GM18868 (cell line): ENCODE measurements around the gene HSPA12A.
"Not testable (repeated sequence)": the region's sequence is repeated elsewhere in the genome, so short reads cannot be mapped to it uniquely, and the experiment has no call there.

Experiments
- ATAC-seq: cut with Tn5 transposase; IDR thresholded peaks from one replicate; pipeline ENCODE4 v1.9.1; 2021; ENCODE audit warnings: mild to moderate bottlenecking, moderate library complexity; ENCODE audit not compliant: unreplicated experiment

The HSPA12A gene

DNA sequence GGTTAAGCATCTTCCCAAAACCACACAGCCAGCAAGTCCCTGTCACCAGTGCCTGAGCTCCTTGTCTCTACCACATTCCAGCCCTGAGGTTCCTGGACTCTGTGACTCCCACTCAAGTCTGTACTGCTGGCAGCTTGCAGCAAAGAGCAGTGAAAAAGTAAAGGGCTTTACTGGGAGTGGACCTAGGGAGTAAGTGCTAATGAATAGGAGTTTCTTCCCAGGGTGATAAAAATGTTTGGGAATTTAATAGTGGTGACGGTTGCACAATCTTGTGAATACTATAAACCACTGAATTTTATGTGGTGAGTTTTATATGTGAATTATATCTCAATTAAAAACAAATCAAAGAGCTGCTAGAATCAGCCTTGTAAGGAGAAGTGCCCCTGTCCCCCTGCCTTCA, 22.6 kb downstream of the HSPA12A start:
- no peak for ATAC-seq

DNA sequence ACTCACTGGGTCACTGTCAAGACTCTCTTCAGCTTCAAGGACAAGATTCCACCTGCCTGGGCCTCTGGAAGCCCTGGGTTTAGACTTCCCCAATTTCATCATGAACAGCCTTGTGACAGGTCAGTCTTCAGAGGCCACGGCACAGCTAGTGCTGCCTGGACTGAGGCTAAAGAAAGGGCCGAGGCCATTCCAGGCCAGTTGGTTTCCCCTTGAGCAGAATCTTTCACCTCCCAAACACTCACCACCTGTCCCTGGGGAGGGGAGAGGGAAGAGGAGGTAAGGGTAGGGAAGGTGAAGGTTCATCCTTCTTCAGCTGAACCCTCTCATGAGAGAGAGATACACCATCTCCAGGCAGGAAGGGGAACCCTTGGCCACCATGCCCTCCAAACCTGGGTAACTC, 24.3 kb downstream of the HSPA12A start:
- ATAC-seq, result no peak

DNA sequence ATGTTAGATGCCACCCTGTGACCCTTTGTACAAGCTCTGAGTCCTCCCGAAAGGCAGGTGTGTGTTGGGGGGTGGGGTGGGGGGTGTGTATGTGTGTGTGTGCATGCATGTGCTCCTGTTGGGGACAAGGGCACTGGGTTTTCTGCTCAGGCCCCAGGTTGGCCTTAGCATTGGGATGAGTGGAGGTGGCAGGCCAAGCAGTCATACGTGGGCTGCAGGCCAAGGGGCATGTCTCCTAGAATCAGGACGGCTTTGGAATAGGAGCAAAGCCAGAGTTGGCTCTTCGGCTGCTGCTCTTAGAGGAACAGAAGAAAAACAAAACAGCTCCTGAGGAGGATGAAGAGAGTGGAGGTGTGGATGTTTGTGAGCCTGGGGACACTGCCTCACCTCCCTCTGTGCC, 26.0 kb downstream of the HSPA12A start:
- no peak for ATAC-seq

DNA sequence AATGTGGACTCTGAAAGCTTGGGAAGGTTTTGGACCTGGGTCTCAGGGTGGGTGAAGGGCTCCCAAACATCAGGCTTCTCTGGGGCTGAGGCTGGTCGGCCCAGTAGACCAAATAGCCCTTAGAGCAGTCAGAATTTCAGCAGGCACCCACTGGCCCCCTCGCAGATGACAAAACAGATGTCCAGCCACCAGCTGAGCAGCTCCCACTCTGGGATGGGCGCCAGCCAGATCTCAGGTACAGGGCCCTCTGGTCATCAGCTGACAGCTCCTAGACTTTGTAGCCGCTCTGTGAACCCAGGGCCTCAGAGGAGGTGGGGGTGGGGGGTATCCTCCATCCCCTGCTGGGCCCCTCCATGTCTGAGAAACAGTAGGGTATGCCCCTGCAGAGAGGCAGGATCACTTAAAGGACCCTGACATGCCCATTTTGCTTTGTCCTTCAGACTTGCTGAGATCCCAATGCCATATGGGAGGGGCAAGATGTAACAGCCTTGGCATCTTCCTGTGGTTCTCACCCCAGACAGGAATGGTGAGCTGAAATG, 26.5 kb downstream of the HSPA12A start:
- no peak for ATAC-seq

DNA sequence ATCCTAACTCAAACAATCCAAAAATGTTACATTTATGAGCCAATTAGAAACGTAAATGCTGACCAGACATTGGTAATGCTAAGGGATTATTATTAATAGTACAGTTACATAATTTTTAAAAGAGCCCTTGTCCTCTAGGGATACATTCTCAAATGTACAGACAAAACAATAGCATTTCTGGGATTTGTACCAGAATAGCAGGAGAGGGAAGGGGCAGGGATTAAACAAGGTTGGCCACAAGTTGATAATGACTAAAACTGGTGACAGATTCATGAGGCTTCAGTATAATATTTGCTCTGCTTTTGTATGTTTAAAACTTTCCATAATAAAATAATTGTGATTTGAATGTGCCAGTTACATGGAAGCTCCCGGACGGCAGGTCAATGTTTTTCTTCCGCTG, 27.0 kb downstream of the HSPA12A start:
- ATAC-seq, result no peak

DNA sequence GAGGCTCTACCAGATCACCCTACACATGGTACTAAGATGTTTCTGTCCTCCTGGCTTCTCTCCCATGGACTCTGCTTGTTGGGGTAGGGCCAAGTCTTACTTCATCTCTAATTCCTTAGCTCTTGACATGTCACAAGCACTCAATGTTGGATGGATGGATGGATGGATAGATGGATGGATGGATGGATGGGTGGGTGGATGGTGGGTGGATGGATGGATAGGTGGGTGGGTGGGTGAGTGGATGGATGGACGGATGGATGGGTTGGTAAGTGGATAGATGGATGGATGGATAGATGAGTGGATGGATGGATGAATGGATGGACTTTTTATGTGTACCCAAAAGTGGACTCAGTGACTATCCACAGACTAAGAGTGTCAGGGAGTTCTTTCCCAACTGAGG, 28.5 kb downstream of the HSPA12A start:
- no peak for ATAC-seq

DNA sequence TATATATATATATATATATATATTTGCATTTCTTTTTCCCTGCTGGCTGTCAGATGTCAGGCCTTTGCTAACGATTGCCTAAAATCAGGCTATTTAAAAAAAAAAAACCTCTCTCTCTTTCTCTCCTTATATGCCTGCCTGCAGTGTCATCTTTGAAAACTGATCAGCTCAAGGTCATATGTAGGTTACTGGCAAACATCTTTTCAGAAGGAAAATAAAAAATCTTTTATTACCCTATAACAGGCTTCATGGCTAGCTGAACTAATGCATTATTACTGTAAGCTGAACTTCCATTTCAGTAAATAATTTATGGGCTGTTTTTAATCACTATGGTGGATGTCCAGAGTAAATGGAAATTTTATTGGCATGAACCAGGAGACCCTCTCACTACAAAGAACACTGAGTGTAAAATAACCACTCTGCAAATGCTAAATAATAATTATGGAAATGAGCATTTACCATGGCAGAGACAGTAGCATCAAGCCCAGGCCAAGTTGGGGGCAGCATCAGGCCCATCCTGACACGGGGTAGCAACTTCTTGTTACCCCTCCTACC, 29.3 kb downstream of the HSPA12A start:
- no peak for ATAC-seq

DNA sequence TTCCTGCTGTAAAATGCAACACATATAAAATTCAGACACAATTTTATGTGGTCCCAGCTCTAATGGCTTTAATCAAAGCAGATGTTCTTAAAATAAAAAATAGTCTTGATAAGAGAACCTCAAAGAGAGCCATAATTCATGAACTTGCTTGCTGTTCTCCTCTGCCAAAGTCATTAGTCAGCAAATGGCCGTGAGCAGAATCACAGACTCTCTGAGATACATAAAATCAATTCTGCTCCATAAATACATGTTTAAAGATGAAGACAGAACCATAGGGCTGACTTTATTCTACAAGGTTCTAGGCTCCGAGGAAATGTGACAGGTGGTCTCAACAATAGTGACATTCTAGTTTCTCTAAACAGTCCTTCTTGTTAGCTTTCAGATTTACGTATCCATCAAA, 29.8 kb downstream of the HSPA12A start:
- no peak for ATAC-seq

DNA sequence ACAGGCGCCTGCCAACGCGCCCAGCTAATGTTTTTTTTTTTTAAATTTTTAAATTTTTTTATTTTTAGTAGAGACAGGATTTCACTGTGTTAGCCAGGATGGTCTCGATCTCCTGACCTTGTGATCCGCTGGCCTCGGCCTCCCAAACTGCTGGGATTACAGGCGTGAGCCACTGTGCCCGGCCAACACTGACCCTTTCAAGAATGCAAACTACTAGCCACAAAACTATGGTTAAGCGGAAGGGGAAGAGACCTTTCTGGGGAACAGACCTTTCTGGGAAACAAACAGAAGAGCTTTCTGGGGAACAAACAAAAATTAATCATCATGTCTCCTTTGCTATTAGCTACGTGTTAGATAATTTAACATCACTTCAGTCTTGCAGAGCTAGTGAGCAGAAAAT, 30.6 kb downstream of the HSPA12A start:
- ATAC-seq, result not testable (repeated sequence)

DNA sequence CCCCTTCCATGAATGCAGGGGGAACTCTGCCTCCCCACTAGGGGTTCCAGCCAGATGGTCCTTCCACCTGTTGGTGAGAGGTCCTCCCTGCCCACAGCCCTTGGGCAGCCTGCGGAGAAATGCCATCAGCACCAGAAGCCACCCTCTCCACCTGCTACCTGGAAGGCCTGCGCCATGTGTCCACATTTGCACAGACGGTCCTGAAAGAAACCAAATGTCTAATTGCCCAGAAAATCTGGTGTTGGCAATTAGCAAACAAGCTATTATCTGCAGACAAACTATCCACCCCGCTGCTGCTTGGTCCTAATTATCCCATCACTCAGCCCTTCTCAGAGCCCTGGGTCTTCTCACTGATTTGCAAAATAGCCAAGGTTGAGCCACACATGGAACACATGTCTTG, 32.3 kb downstream of the HSPA12A start:
- no peak for ATAC-seq

DNA sequence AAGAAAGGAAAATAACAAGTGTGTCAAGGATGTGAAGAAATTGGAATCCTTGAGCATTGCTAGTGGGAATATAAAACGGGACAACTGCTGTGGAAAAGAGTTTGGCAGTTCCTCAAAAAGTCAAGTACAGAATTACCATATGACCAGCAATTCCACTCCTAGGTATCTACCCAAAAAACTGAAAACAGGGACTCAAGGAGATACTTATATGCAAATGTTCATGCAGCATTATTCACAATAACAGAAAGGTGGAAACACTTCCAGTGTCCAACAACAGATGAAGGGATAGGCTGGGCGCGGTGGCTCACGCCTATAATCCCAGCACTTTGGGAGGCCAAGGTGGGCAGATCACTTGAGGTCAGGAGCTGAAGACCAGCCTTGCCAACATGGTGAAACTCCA, 33.5 kb downstream of the HSPA12A start:
- ATAC-seq, result no peak

DNA sequence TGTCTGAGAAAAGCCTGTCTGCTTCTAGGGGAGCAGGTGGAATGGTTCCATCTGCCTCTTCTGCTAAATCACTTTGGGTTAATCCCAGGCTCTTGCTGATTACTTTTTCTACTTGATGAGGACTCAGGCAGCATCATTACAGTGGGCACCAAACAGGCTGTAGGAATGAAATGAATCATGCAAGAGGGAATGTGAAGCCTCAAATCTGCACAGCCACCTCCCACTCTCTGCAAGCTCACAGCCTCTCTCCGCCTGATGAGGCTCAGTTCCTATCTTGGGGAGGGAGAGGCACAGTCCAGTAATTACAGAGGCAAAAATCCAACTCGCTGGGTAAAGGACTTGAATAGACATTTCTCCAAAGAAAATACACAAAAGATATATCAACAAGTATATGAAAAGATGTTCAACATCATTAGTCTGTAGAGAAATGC, 34.0 kb downstream of the HSPA12A start:
- no peak for ATAC-seq

DNA sequence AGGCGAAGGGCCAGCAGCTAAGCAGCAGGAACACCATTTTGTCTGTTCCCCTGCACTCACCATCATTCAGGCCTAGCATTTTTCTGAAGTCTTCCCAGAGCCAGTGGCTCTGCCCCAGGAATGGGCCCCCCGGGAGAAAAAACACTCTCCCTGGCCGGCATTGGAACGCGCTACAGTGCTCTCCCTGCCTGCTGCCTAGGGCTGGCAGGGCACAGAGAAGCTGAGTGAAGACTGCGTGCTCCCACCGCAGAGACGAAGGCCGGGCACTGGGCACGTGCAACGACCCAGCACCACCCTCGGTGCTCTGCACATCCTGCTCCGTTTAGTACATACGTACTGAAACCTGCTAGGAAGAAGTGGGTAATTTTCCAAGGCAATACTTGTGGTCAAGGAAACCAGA, 34.4 kb downstream of the HSPA12A start:
- ATAC-seq, result no peak

DNA sequence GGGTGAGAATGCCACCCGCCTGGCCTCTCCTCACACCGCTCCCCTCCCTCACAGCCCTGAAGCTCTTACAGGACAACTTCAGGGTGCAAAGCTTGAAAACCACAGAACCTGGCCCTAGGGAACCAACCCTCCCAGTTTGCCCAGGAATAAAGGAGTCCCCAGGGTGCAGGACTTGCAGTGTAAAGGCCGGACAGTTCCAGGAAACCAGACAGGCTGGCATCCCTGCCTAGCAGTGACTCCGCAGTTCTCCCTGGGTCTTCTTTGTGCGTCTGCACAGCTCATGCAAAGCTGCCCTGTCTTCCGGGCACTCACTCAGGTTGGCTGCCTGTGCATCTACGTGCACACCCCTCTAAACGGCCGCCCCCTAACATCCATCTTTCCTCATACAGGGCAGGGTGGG, 36.1 kb downstream of the HSPA12A start:
- ATAC-seq, result no peak

DNA sequence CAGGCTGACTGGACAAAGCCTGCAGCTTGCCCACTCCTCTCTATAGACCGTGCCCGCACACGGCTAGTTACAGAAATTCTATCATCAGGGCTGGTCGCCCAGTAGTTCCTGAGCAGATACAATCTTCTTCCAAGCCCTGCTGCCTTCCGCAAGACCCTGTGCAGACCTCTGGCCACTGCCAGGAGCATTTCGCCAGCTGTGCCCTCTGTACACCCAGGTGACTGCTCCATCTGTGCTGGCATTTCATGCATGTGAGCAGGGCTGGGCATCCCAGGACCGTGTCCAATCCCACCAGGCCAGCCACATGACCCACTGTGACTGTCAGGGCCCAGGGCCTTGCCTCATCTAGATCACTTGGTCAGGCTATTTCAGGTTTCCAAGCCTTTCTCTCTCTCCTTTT, 36.9 kb downstream of the HSPA12A start:
- ATAC-seq, result no peak

DNA sequence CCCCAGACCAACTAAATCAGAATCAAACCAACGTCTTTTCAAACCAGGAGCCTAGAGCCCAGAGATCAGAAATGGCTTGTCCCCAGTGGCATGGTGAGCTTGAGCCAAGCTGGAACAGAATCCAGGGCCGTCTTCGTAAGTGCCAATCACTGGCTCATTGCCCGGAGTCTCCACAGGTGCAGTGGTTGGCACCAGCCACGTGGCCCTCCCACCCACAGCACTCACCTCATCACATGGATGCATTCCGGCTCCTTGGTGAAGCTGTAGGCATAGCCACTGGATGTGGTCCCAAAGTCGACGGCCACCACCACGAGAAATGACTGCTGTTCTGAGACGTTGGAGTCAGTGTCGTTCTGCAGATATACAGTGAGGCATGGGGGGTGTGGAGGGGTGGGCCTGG, 37.4 kb downstream of the HSPA12A start:
- no peak for ATAC-seq

DNA sequence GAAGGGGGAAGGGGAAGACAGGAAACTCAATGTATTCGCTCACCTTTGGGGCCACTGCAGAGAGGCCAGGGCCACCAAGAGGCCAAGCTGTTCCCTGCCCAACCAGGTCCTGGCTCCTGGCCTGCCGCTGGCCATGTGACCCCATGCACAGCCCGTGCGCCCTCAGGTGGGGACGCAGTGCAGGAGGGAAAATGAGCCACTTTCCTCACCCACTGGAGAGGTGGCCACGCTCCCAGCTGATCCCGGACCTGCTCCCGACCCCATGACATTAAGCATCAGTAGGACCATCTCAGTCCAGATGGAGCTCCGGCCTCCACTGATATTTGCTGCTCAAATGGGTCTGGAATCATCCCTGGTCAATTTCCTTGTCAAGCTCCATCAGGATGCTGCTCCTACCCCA, 40.2 kb downstream of the HSPA12A start:
- no peak for ATAC-seq

DNA sequence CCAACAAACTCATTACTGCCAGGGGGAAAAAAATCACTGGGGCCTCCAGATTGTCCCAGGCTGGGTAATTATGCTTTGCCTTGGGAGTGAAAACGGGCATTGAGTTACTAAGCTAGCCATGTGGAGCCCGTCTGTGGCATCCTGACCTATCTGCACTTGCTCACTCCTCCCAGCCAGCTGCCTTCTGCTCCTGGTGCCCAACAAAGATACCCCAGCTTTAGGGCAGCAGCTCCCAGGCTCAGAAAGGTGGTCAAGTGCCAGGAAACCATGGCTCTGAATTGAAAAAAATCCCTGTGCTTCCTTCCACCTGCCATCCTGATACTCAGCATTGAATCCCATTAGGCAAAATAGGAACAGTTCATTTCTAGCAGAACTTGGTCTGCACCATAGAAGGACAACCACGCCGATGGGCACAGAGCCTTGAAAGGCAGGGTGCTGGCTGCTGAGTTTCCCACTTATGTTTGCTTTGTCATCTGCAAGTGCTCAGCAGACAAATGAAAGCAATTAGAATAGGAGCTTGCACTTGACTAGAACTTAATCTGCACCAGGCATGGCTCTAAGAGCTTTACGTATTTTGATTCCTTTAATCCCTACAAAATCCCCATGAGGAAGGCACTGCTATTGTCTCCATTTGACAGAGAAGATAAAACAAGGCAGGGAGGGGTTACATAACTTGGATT, 42.8 kb downstream of the HSPA12A start:
- ATAC-seq, result no peak

DNA sequence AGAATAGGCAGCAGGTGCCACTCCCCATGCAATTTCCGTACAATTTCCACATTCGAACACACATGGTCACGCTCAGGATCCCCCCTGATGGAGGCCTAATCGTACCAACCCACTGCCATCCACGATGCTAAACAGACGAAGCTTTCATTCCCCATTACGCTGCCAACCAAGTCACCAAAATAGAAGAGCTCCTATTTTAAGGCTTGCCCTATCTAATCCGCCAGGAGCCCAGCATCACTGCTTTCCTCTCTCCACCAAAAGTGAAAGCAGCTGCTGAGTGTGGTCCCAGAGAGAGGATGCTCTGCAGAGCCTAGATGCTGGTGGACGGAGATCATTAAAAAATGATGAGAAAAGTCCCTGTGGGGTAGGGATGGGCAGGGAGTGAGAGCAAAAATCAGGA, 43.3 kb downstream of the HSPA12A start:
- no peak for ATAC-seq

DNA sequence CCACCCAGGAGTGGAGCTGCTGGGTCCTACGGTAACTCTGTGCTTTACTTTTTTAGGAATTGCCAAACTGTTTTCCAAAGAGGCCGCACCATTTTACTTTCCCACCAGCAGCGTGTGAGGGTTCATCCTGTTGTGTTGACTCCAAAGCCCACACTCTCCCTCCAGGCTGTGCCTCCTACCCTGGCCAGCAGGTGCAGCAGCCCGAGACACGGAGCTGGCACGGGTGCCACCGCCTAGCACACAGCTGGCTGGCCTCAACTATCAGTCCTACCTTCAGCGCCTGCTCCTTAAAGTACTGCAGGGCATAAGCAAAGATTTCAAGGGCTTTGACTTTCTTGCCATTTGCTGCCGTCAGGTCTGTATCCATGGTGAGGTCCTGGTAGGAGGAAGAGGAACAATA, 44.0 kb downstream of the HSPA12A start:
- ATAC-seq, result no peak

DNA sequence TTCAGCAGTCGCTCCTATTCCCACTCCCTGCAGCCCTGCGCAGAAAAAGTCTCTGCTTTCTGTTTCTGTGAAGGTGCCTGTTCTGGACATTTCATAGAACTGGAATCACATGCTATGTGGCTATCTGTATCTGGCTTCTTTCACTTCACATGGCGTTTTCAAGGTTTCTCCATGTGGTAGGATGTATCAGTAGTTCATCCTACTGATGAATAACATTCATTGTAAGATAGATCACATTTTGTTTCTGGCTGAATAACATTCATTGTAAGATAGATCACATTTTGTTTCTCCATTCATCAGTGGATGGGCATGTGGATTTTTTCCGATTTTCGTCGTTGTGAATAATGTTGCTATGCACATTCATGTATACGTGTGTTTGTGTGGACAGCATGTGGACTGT, 44.5 kb downstream of the HSPA12A start:
- no peak for ATAC-seq

DNA sequence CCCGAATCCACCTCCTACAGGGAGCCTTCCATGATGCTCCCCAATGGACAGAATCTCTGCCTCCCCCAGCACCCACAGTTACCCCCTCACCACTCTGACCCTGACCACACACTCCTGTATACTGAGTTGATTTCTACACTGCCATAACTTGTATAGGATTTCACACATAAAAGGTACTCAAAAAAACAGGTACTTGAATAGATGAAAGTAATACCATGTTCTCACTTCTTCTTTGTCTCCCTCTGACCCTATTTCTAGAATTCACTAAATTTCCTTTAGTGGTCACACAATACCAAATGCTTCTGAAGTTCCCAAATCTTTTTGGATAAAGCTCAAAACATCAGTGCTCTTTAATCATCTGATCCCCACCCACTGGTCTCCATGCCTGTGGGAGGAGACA, 45.4 kb downstream of the HSPA12A start:
- peak; percentile 88 for ATAC-seq

DNA sequence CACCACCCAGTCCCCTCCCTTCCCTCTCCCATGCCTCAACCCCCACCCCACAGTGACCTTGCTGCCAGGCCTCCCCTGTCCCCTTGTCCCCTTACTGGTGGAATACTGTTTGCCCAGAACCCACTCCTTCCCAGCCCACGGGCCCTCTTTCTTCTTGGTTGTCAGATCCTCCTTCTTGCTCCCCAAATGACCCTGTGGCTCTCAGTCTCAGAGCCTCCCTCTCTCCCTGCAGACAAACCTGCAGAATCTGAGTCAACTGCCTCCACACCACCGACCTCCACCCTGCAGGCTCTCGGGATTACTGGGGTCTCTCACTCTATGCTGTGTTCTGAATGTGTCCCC, 47.5 kb downstream of the HSPA12A start:
- ATAC-seq, result no peak
